HG02943 (cell line): ENCODE measurements around the gene VEGFB.
A peak's percentile ranks its signal among the peaks of the same experiment; 100 is the strongest.

Source experiments
- ATAC-seq: cut with Tn5 transposase; IDR thresholded peaks from one replicate; pipeline ENCODE4 v1.9.1; 2021; ENCODE audit warnings: mild to moderate bottlenecking, low read depth, moderate library complexity; ENCODE audit not compliant: unreplicated experiment

VEGFB gene, protein sequence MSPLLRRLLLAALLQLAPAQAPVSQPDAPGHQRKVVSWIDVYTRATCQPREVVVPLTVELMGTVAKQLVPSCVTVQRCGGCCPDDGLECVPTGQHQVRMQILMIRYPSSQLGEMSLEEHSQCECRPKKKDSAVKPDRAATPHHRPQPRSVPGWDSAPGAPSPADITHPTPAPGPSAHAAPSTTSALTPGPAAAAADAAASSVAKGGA

DNA sequence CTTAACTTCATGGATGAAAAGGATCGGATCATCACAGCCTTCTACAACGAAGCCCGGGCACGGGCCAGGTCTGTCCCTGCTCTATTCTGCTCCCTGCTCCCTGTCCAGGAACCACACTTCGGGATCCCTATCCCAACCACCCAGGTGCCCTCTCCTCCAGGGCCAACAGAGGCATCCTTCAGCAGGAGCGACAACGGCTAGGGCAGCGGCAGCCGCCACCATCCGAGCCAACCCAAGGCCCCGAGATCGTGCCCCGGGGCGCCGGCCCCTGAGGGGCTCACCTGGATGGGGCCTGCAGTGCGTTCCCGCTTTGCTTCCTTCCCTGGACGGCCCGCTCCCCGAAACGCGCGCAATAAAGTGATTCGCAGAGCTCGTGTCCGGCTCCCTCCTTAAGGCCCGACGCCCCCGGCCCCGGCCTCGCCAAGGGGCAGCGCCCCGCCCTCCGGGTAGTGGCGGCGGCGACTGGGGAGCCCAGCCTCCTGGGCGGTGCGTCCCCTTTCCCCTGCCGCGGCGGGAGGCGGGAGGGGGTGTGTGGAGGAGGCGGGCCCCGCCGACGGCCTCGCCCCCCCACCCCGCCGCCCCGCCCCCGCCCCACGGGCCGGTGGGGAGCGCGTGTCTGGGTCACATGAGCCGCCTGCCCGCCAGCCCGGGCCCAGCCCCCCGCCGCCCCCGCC, at the start of gene VEGFB:
Gene VEGFB, plus strand, starts transcription at position 672 of the 674 bp plus-strand sequence. CDS start 250 bp downstream, outside the sequence.
- no peak for ATAC-seq

DNA sequence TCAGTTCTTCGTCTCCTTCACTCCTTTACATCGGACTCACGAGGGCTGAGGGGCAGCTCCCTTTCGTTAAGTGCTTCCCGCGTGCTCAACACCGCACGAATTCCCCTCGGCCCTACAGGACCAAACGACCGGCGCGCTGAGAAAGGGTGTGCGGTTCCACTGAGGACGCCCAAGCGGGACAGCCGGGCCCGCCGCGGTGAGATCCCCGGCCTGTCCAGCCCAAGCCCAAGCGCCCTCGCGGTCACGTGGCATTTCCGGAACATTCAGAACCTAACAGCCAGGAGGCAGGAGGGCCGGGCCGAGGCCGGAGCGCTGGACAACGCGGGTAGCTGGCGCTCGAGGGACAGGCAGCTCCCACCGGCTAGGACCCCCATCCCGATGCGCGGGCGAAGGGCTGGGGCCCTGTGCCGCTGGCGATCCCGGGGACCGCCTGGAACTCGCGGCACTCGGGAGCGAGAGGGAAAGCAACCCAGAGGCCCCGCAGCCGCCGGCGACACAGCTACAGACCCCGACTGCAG, 49.1 kb upstream of the VEGFB start:
- ATAC-seq = peak; percentile 4

DNA sequence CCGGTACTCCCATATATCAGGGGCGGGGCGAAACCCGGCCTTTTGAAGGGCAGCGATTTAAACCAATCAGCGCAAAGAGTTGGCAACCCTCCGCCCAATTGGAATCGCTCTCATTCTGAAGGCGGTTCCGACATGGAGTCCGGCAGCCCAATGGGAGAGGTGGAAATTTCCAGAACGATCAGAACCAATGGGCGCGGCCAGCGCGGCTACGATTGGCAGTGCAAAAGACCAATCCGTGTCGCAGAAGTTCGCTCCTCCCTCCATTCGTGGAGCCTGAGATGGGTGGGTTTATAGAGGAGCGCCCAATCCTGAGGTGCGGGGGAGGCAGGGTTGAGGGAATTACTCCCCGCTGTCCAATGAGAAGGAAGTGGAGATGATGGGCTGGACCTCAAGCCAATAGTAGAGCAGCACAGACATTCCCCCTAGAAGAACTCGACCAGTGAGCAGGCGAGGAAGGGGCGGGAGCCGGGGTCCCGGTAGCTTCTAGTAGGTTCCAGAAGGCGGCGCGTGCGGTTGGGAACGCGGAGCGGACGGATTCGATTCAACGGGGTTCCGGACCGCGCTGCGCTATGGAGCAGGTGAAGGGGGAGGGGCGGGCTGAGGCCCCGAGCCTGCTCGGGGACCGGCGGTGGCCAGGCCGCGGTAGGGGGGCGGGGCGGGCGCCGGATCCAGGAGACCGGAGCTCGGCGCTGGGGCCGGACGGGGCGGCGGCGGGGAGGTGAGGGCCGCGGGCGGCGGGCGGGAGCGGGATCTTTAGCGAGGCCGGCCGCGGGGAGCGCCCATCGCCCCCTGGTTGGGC, 48.5 kb upstream of the VEGFB start, which contains the start of gene STIP1:
Gene STIP1, plus strand, starts transcription at position 479 of the 799 bp plus-strand sequence. Its CDS starts 91 bp downstream, at position 570.
- peak; percentile 92 for ATAC-seq

DNA sequence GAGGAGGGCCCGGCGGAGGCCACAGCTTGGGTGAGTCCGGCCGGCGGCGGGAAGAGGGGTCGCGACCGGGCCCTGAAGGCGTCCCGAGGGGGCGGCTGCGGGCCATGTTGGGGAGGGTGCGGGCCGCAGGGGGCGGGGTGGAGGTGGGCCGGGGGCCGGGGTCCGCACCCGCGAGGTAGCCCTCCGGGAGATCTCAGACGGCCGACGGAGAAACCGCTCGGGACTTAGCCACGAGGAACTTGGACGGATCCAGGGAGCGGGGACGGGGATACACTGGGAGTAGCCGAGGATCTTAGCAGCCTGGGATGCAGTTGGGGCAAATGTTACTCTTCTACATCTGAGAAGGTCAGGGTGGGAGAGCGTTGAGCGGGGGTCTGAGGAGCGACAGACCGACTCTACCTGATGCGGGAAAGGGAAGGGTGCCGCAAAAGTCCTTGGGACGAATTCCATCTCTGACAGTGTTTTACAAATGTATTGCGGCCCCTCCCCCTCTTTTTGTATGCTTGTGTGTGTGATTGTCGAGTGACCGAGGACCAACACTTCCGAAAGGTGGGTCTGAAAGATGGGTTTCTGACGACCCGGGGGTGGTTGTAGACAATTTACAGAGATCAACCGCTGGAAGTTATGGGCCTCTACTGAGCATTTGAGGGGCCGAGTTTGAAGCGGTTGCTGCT, 47.8 kb upstream of the VEGFB start:
- ATAC-seq = no peak

DNA sequence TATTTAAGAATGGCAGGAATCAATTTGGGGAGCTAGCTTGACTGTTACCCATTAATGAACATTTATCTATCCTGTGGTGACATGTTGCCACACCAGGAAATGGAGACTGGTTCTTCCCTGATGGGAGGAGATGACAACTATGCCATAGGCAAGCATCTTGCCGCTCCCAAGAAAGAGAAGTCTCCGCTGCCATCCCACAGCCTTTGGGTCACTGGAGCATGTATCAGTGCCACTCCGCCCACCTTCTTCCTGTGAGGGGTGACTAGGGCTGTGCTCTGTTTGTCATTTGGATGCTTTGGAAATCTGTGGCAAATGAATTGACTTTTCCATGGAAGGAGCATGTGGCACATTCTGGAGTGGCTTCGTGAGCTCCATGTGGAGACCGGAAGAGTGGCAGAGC, 42.0 kb upstream of the VEGFB start:
- no peak for ATAC-seq

DNA sequence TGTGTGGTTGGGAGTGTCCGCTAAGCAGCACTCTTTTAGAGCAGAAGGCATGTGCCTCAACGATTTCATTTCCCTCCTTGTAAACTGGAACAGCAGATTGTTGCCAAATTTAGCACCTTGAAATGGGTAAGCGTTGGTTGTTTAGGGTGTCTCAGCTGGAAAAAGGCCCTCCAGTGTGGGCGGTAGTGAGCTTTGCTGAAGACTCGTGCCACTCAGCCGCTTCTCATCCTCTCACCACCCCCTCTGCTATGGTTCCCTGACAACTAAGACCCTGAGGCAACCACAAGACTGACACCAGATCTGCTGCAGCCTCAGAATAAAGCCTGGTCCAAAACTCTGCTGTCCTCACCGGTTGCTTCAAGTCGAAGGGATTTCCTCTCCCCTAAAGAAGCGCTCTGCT, 37.8 kb upstream of the VEGFB start:
- ATAC-seq = no peak

DNA sequence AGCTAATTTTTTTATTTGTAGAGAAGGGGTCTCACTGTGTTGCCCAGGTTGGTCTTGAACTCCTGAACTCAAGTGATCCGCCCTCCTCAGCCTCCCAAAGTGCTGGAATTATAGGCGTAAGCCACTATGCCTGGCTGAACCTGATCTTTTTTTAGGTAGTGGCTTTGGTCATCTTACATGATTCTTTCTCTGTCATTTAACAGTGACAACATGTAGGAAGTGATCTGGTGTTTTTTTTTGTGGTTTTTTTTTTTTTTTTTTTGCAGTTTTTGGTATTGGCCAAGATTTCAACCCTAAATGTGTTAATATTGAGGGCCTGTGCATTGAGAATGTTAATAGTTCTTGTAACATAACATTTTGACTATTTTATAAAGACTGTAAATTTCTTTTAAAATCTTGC, 35.9 kb upstream of the VEGFB start:
- ATAC-seq = no peak

DNA sequence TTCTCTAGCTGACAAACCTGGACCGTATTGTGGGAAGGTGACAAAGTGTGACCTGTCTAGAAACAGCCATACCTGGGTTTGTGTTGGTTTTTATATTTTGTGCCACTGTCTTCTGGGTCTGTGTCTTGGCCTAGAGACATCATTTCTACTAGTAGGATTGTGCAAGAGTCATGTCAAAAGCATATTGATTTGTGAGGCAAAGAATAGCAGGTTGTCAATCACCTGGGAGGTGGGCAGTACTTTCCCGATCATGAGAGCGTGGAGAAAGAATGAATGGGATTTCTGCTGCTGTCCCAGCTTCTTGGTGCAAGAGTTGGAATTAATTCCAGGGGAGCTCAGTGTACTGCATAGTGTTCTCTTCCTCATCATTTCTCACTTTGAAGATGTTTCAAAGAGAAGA, 32.8 kb upstream of the VEGFB start:
- ATAC-seq = no peak

DNA sequence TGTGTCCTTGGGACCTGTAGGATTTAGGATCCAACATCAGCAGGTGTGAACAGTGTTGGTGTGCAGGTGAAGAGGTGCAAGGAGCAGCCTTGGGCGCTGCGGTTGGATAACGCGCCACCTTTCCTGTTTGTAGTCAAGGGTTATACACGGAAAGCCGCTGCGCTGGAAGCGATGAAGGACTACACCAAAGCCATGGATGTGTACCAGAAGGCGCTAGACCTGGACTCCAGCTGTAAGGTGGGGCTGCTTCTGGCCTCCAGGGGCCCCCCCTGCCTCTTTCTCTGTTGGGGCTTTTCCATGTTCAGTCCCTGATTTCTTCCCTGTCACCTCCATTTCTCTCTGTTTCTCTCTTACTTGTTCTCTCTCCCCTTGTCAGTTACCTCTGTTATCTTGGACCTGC, 31.4 kb upstream of the VEGFB start:
- ATAC-seq = no peak

DNA sequence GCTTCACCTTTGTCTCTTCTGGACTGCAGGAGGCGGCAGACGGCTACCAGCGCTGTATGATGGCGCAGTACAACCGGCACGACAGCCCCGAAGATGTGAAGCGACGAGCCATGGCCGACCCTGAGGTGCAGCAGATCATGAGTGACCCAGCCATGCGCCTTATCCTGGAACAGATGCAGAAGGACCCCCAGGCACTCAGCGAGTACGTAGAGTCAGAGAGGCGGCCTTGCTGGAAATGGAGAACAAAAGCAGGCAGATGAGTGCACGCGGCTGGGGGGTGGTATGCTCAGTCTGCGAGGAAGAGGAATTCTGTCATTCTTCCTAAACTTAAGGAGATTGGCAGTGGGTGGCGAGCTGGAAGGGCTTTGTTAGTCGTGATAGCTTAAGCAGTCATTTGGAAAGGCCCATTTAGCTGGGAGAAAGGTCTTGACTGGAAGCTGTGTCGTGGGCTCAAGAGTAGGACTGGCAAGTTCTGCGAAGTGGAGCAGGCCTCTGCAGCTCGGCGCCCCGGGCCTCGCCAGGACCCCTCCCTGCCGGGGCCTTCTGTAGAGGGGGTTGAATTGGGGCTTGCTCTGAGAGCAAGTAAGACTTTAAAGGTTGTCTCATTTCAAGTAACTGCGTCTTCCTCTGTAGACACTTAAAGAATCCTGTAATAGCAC, 30.8 kb upstream of the VEGFB start:
- ATAC-seq = no peak

DNA sequence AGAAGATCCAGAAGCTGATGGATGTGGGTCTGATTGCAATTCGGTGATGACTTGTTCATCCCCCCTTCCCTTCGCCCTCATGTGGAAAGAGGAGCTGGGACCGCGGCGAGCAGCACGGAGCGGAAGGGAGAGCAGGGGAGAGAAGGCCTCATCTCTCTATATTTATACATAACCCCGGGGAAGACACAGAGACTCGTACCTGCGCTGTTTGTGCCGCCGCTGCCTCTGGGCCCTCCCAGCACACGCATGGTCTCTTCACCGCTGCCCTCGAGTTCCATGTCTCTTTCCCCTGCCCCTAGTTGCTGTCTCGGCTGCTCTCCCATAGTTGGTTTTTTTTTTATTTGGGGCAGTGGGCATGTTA, 30.3 kb upstream of the VEGFB start:
- no peak for ATAC-seq

DNA sequence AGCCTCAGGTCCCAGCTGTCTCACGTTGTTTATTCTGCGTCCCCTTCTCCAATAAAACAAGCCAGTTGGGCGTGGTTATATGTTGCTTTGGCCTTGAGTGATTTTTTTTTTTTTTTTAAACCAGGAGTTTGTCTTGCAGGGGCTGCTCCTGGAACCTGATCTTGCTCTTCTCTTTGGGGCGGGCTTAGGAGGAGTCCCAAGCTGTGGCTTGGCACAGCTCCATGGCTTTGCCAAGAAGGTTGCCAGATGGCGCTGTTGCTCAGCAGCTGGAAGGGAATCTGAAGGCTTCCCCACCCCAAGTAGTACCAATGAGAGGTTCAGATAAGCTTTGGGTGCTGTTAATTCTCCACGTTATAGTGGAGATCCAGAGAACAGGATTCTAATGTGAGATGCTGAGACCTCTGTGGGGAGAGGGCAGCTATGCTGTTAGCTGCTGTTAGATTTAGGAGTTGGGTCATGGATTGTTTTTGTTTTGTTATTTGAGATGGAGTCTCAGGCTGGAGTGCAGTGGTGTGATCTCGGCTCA, 29.9 kb upstream of the VEGFB start:
- no peak for ATAC-seq

DNA sequence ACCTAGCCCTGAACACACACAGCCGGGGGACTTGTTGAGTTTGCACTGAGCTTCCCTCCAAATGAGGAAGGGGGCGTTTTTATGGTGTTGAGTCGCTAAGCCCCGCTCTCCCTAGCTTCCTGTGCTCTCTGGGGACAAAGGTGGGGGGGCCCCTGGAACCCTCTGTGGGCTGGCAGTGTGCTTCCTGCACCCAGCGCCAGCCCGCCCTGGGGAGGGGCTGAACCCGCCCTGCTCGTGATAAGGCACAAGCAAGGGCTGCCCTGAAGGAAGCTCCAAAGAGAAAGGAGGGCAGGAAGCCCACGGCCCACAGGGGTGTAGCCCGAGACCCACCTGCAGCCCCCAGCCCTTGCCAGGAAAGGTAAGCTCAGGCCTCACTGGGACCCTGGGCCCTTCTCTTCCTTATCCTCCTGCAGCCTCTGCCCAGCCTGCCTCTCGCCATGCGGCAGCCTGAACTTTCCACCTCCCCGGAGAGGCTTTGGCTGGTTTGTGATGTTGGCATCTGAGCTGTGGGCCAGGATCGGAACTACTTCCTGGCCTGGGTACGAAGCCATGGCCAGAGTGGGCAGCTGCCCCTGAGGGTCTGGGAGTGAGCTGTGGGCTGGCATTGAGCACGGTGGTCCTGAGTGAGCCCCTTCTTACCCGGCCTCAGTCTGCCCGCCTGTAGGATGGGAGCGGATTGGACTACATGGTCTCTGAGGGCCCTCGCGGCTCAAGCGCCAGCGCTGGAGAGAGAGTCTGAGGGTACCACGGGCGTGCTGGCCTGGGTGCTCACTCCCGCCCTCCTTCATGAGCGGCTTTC, 27.7 kb upstream of the VEGFB start, which contains the start of gene FERMT3:
Gene FERMT3, plus strand, starts transcription at position 265 of the 799 bp plus-strand sequence. CDS start 644 bp downstream, outside the sequence.
- ATAC-seq = no peak

DNA sequence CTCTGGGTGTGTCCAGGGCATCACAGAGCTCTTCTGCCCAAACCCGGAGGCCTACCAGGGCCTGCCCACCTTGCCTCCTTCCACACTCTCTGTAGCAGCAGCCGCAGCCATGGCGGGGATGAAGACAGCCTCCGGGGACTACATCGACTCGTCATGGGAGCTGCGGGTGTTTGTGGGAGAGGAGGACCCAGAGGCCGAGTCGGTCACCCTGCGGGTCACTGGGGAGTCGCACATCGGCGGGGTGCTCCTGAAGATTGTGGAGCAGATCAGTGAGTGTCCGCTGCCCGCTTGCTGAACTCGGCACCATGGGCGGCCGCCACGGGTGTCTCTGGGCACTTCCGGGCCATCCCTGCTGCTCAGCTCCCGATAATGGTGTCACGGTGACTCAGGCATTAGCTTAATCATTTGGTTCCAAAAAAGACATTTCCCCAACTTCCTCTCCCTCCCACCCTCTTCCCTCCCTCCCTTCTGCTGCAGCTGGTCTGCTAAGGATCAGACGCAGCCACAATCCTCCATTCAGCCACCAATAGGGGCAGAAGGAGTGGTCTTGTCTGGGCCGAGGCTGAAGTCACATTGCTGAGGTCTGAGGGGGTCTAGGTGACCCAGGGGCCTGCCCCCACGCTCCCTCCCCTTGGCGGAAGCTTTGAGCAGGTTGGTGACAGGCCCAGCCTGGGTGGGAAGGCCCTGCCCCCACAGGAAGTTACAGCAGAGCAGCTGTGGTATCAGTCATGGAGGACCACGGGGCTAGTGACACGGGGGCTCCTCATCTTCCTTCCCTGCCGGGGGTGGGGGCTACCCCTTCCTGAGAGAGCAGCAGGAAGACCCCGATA, 26.9 kb upstream of the VEGFB start:
- ATAC-seq = peak; percentile 53

DNA sequence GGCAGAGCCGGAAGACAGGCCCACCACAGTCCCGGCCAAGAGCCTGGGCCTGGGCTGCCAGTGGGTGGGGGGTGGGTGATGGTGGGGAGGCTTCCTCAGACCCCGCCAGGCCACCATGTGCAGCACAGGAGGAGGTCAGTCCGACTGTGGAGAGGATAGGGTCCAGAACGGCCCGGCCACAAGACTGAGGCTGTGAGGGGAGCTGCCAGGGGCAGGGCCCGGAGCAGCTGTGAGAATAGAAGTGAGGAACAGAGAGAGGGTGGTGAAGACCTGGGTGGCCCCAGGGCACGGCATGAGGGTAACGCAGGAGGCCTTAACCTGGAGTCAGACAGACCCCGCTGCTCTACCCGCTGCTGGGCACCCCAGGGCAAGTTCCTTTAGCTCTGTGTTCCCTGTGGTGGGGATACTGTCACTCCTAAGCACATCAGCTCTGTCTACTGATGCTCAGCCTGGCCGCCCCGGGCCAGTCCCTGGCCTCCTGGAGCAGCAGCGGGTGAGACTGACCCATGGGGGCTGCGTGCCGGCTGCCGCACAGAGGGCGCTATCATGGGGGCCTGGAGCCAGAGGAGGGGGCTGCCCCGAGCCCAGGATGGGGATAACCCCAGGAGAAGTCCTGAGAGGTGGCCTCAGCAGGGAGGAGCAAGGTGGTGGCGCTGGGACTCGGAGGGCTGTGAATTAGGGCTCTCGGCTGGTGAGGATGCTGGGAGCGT, 26.1 kb upstream of the VEGFB start:
- peak; percentile 11 for ATAC-seq

DNA sequence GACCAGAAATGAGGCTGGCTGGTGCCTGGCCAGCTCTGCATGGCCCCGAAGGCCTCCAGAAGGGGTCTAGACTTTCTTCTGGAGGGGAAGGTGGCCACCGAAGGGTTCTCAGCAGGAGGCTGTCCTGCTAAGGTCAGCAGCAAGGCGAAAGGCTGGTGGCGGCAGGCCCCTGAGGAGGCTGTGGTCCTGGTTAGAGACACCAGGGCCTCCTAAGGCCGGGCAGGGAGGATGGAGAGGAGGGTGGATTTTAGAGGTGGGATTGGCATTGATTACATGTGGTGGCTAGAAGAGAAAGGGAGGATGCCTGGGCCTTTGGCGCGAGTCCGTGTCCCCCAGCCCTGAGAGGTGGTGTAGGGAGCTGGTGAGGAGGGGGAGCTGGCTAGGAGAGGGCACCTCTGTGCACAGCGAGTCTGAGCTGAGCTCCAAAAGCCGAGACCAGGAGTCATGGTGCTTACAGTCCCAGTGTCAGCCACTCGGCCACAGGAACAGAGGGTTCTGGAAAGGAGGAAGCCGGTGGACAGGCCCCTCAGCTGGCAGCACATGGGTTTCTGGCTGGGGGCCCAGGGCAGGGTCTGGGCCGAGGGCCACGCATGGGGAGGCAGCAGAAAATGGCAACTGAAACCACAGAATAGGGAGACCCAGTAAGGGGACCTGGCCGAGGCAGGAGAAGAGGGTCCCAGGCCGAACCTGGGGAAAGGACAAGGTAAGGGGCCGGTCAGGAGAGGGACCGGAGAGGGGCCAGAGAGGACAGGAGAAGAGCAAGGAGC, 25.4 kb upstream of the VEGFB start:
- no peak for ATAC-seq

DNA sequence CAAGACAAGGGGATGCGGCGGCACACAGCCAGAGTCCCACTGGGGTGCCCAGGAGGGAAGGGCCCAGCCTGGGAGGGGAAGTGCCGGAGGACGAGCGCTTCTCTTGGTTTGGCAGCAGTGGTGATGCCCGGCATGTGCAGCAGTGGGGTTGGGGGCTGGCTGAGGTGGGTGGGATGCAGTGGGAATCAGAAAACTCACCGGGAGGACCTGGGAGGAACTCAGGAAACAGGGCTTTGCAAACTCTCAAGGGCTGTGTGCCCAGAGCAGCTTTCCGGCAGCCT, 24.9 kb upstream of the VEGFB start:
- no peak for ATAC-seq
